GM12873 (cell line): Measurements from ENCODE around the gene PSEN1.

Experiments used
- CTCF ChIP-seq: IDR thresholded peaks from 2 replicates; pipeline ENCODE4 v1.5.1; 2012; ENCODE audit warnings: low read depth, mild to moderate bottlenecking, moderate library complexity, low read length, control low read depth; ENCODE audit not compliant: insufficient read depth; ENCODE audit errors: missing control alignments

PSEN1 gene

GRCh38 chr14:73258845-73259611 lies 122.7 kb downstream of the PSEN1 start:
- TF ChIP-seq CTCF, result no peak

- no peak for TF ChIP-seq CTCF
Measured at GRCh38 chr14:73259837-73260236, 123.5 kb downstream of the PSEN1 start.

- TF ChIP-seq CTCF, result no peak
Measured at GRCh38 chr14:73260574-73260973, 124.3 kb downstream of the PSEN1 start.

- TF ChIP-seq CTCF, result no peak
Measured at GRCh38 chr14:73261075-73261474, 124.8 kb downstream of the PSEN1 start.

- no peak for TF ChIP-seq CTCF
Measured at GRCh38 chr14:73261520-73262426, 125.5 kb downstream of the PSEN1 start.

- TF ChIP-seq CTCF, result no peak
Measured at GRCh38 chr14:73262427-73263183, 126.3 kb downstream of the PSEN1 start.
